Central memory CD8-positive, alpha-beta T cell (primary cell): Measurements from ENCODE around the gene CTCFL.
A peak's percentile ranks its signal among the peaks of the same experiment; 100 is the strongest.

Experiments
- ATAC-seq: fragments of 150-1000 bp; cut with Tn5 transposase; replicated peaks from 2 replicates; pipeline ENCODE4 v1.10.0; 2022; ENCODE audit warnings: mild to moderate bottlenecking, moderate FRiP score, moderate number of reproducible peaks; ENCODE audit not compliant: poor library complexity, severe bottlenecking; ENCODE audit errors: extremely low read depth
- DNase-seq, 2 donors: peaks; one replicate each; pipeline ENCODE4 v3.0.0; 2021; ENCODE audit warnings: low spot score in 2 of 2
- H3K27ac Mint-ChIP-seq: one replicate; pipeline ENCODE4 v1.8.0; 2022; ENCODE audit warnings: low read depth, mild to moderate bottlenecking, moderate library complexity, mixed read lengths
- H3K27me3 Mint-ChIP-seq: one replicate; pipeline ENCODE4 v1.8.0; 2022; ENCODE audit warnings: mixed read lengths
- H3K36me3 Mint-ChIP-seq: one replicate; pipeline ENCODE4 v1.8.0; 2022; ENCODE audit warnings: mild to moderate bottlenecking, moderate library complexity, mixed read lengths; ENCODE audit not compliant: insufficient read depth
- H3K4me1 Mint-ChIP-seq: one replicate; pipeline ENCODE4 v1.8.0; 2022; ENCODE audit warnings: mixed read lengths
- H3K4me3 Mint-ChIP-seq: one replicate; pipeline ENCODE4 v1.8.0; 2022; ENCODE audit warnings: mild to moderate bottlenecking, moderate library complexity, mixed read lengths
- H3K9me3 Mint-ChIP-seq: one replicate; pipeline ENCODE4 v1.8.0; 2022; ENCODE audit warnings: mixed read lengths

The CTCFL gene

DNA sequence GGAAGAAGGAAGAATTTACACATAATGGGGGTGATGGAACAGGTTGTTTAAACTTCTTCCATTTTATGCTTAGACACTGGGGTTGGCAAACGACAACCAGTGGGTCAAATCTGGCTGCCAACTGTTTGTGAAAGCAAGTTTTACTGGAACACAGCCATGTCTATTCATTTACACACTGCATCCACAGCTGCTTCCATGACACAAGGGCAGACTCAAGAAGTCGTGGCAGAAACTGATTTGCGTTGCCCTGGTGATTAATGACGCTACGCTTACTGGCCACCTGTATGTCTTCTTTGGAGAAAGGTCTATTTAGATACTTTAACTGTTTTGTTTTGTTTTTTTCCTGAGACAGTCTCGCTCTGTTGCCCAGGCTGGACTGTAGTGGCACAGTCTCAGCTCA, 19.0 kb downstream of the CTCFL start:
- ATAC-seq (no peak), DNase-seq (no peak)
- Mint-ChIP-seq H3K36me3 (no peaks in the 10 kb centered on the region), H3K4me3 (no peak overlapping the region), H3K9me3 (no peaks in the 10 kb centered on the region), H3K4me1 (no peaks in the 10 kb centered on the region), H3K27me3 (peaks cover 49% of the 10 kb centered on the region), H3K27ac (no peak overlapping the region)

DNA sequence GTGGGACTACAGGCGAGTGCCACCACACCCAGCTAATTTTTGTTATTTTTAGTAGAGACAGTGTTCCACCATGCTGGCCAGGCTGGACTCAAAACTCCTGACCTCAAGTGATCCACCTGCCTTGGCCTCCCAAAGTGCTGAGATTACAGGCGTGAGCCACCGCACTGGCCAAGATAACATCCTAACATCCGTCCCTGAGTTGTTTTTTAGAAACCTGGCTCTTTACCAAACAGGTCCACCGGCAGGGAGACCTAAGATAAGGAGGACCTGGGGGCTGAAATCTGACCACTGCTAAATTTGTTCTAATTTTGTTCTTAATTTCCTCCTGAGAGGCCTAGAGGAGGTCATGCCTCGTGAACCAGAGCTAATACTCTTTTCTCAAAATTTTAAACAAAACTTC, 20.5 kb downstream of the CTCFL start:
- Mint-ChIP-seq H3K9me3 (no peaks in the 10 kb centered on the region), H3K27me3 (peaks cover 48% of the 10 kb centered on the region), H3K4me3 (no peak overlapping the region), H3K36me3 (no peaks in the 10 kb centered on the region), H3K27ac (no peak overlapping the region), H3K4me1 (no peaks in the 10 kb centered on the region)
- no peak for DNase-seq
- ATAC-seq = no peak

DNA sequence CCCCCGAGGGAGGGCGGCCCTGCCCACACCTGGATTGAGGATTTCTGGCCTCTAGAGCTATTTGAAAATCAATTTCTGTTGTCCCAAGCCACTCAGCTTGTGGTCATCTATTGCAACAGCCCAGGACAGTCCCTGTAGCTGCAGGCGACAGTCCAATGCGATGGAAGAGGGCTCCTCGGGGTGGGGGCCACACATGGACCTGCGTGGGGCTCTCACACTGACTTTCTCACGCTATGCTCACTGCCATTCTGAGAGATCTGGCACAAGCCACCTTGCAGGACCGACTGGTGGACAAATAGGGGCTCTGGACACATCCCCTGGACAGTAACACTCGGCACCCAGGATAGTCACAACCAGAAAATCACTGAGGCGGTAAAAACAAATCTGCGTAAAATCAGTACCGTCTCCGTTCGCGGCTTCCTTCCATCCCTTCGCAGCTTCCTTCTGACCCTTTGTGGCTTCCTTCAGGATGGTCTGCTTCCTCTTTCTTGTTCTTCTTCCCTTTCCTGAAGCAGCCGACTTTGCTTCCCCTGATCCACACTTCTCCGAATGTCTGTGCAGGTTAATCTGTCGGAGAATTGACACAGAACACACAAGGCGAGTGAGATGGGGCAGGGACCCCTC, 21.8 kb downstream of the CTCFL start:
- Mint-ChIP-seq H3K27me3 (peaks cover 43% of the 10 kb centered on the region), H3K9me3 (no peaks in the 10 kb centered on the region), H3K27ac (no peak overlapping the region), H3K4me1 (peaks cover 5% of the 10 kb centered on the region), H3K36me3 (no peaks in the 10 kb centered on the region), H3K4me3 (no peak overlapping the region)
- no peak for DNase-seq
- no peak for ATAC-seq

DNA sequence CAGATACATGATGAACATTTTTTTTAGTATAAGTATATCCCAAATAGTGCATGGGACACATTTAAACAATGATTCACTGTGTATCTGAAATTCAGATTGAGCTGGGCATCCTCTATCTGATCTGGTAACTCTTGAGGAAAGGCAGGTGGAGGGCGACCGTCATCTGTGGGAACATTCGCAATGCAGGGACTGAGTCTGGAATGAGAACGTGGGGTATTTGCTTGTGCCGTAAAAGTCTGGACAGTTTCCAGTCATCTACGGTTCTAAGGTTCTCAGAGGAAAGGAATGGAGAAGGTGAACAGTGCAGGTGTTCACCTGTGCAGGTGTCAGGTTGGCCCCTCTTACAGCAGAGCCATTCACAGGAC, 22.6 kb downstream of the CTCFL start:
- peaks cover 49% of the 10 kb centered on the region for H3K27me3 Mint-ChIP-seq
- H3K9me3 Mint-ChIP-seq = no peaks in the 10 kb centered on the region
- no peaks in the 10 kb centered on the region for H3K36me3 Mint-ChIP-seq
- no peak for ATAC-seq
- H3K4me3 Mint-ChIP-seq = no peak overlapping the region
- no peak for DNase-seq
- H3K4me1 Mint-ChIP-seq = peaks cover 5% of the 10 kb centered on the region
- no peak overlapping the region for H3K27ac Mint-ChIP-seq

DNA sequence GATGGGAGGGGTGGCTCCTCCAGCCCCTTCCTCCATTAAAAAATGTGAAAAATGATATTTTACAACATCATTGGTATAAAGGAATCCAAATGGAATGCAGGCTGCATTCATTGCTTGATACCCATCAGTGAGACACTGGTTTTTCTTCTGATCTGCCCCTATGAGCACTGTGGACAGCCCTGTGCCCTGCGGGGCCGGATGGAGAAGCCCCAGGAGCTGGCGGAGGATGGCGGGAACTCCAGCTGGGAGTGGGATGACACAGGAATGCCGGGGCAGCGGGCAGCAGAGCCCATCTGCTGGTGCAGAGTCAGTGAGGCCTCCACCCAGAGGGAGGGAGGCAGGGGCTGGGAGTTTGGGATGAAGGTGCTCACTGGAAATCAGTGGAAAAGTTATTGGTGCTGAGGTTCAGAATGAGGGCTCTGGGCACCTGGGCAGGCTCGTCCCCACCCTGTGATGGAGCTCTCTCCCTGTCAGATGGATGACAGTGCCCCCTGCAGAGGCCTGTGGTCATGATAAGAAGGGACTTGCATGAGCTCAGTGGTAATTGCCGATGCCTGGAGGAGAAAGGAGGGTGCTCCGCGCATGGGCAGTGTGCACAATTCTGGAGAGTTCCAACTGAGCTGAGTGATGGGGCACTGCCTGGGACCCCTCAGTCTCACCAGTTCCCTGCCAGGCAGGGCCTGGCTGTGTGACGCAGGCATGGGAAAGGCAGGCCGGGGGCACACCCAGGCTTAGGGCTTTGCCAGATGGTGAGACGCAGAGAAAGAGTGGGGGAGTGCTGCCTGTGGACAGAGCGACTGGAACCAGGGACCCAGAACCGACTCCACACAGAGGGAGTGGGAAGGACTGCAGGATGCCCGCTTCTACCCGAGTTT, 23.2 kb downstream of the CTCFL start:
- Mint-ChIP-seq H3K36me3 (no peaks in the 10 kb centered on the region), H3K4me3 (no peak overlapping the region), H3K27me3 (peaks cover 55% of the 10 kb centered on the region), H3K9me3 (no peaks in the 10 kb centered on the region), H3K4me1 (peaks cover 5% of the 10 kb centered on the region), H3K27ac (no peak overlapping the region)
- ATAC-seq (no peak), DNase-seq (no peak)

DNA sequence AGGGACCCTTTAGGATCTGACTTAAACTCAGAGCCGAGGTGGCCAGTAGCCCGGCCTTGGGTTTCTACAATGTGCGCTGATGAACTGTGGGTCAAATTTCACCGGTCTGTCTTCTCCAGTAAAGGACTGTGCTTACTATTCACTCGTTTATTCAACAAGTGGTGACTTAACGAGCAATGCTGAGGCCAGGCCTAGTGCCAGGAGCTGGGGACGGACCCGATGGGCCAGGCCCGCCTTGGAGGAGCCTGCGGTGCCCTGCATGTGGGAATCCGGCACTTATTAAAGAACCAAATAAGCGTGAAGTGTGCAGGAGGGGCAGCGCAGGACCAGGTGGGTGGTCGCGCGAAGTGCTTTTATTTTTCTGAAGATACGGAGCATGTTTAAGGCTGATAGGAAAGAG, 24.0 kb downstream of the CTCFL start:
- DNase-seq = no peak
- peaks cover 5% of the 10 kb centered on the region for H3K4me1 Mint-ChIP-seq
- ATAC-seq = no peak
- peaks cover 62% of the 10 kb centered on the region for H3K27me3 Mint-ChIP-seq
- H3K27ac Mint-ChIP-seq = no peak overlapping the region
- H3K4me3 Mint-ChIP-seq = no peak overlapping the region
- H3K9me3 Mint-ChIP-seq = no peaks in the 10 kb centered on the region
- no peaks in the 10 kb centered on the region for H3K36me3 Mint-ChIP-seq

DNA sequence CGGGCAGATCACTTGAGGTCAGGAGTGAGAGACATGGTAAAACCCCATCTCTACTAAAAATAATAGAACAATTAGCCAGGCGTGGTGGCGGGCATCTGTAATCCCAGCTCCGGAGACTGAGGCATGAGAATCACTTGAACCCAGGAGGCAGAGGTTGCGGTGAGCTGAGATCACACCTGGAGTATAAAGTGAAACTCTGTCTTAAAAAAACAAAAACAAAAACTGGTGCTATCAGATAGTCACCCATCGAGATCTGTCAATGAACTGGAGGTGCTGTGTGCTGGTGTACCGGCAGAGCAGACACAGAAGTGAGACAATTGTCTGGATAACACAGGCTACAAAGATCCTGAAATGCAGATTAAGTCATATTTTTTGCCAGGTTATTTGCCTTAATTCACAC, 24.7 kb downstream of the CTCFL start:
- Mint-ChIP-seq H3K9me3 (no peaks in the 10 kb centered on the region), H3K27me3 (peaks cover 66% of the 10 kb centered on the region), H3K4me1 (peaks cover 6% of the 10 kb centered on the region), H3K4me3 (no peak overlapping the region), H3K27ac (no peak overlapping the region), H3K36me3 (no peaks in the 10 kb centered on the region)
- DNase-seq (no peak), ATAC-seq (no peak)

DNA sequence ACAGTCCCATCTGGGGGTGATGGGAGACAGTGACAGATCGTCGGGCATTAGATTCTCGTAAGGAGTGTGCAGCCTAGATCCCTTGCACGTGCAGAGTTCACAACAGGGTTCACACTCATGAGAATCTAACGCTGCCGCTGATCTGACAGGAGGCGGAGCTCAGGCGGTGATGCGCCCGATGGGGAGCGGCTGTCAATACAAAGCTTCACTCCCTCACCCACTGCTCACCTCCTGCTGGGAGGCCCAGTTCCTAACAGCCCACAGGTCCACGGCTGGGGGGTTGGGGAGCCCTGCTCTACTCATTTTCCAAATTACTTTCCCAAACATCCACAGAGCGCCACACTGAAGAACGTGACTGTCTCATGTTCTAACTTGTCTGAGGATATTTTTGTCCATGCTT, 25.3 kb downstream of the CTCFL start:
- H3K27me3 Mint-ChIP-seq = peaks cover 66% of the 10 kb centered on the region
- ATAC-seq (no peak), DNase-seq (no peak)
- no peaks in the 10 kb centered on the region for H3K9me3 Mint-ChIP-seq
- H3K36me3 Mint-ChIP-seq = peaks cover 2% of the 10 kb centered on the region
- H3K27ac Mint-ChIP-seq = no peak overlapping the region
- H3K4me1 Mint-ChIP-seq = peaks cover 10% of the 10 kb centered on the region
- no peak overlapping the region for H3K4me3 Mint-ChIP-seq

DNA sequence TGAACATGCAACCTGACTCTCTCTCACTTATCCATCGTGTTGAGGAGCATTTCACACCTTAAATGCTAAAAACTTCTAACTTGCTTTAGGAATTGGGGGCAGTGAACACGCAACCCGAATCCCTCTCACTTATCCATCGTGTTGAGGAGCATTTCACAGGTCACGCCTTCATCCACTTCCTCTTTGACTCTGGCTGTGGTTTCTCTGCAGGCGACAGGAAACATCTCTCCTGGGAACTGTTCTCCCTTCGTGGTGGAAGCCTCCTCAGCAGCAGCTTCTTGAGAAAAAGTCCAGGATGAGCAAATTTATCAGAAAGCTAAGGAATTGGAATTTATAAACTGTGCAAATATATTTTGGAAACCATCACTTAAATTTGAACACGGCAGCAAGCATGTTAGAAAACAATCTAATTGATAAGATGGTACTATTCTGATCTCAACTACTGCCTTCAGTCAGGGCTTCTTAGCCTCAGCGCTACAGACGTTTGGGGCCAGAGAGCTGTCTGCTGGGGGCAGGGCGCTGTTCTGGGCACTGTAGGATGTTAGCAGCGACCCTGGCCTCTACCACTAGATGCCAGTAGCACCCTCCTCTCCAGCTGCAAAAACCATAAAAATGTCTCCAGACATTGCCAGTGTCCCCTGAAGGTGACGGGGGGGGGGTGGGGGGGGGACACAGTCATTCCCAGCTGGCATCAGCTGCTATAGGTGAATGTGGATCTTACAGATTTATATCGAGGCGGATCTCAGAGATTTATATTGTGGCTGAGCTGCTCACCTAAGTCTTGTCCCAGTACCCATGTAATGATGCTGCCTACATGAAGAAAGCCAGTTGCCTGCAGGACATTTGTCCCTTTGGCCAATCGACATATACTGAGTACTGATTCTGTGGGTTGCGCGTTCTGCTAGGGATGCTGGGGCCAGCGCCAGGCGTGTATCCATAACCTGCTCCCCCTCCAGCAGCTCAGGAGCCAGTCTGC, 26.2 kb downstream of the CTCFL start:
- Mint-ChIP-seq H3K9me3 (no peaks in the 10 kb centered on the region), H3K27ac (no peak overlapping the region), H3K36me3 (peaks cover 2% of the 10 kb centered on the region), H3K27me3 (peaks cover 64% of the 10 kb centered on the region), H3K4me1 (peaks cover 10% of the 10 kb centered on the region), H3K4me3 (no peak overlapping the region)
- ATAC-seq (peak; percentile 71), DNase-seq (no peak)

DNA sequence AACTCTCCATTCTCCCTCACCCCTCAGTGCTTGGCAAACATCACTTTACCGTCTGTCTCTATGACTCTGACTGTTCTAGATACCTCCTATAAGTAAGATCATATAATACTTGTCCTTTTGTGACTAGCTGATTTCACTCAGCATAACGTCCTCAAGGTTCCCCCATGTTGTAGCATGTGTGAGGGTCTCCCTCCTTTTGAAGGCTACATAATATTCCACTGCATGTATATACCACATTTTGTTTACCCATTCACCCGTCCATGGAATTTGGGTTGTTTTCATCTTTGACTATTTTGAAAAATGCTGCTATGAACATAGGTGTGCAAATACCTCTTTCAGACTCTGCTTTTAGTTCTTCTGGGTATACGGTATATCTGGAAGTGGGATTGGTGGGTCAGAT, 28.3 kb downstream of the CTCFL start:
- peaks cover 43% of the 10 kb centered on the region for H3K27me3 Mint-ChIP-seq
- H3K9me3 Mint-ChIP-seq = no peaks in the 10 kb centered on the region
- H3K27ac Mint-ChIP-seq = no peak overlapping the region
- DNase-seq (no peak), ATAC-seq (no peak)
- peaks cover 10% of the 10 kb centered on the region for H3K4me1 Mint-ChIP-seq
- H3K36me3 Mint-ChIP-seq = peaks cover 2% of the 10 kb centered on the region
- H3K4me3 Mint-ChIP-seq = no peak overlapping the region

DNA sequence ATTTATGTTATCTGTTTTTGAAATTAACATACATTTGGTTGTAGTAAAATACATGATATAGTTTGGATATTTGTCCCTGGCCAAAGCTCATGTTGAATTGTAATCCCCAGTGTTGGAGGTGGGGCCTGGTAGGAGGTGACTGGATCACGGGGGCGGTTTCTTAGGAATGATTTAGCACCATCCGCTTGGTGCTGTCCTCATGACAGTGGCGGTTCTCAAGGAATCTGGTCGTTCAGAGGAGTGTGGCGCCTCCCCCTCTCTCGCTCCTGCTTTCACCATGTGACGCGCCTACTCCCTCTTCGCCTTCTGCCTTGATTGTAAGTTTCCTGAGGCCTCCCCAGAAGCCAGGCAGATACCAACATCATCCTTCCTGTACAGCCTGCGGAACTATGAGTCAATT, 29.0 kb downstream of the CTCFL start:
- H3K36me3 Mint-ChIP-seq = peaks cover 4% of the 10 kb centered on the region
- H3K4me3 Mint-ChIP-seq = no peak overlapping the region
- H3K27ac Mint-ChIP-seq = no peak overlapping the region
- H3K9me3 Mint-ChIP-seq = no peaks in the 10 kb centered on the region
- peaks cover 37% of the 10 kb centered on the region for H3K27me3 Mint-ChIP-seq
- H3K4me1 Mint-ChIP-seq = peaks cover 10% of the 10 kb centered on the region
- DNase-seq = no peak
- no peak for ATAC-seq

DNA sequence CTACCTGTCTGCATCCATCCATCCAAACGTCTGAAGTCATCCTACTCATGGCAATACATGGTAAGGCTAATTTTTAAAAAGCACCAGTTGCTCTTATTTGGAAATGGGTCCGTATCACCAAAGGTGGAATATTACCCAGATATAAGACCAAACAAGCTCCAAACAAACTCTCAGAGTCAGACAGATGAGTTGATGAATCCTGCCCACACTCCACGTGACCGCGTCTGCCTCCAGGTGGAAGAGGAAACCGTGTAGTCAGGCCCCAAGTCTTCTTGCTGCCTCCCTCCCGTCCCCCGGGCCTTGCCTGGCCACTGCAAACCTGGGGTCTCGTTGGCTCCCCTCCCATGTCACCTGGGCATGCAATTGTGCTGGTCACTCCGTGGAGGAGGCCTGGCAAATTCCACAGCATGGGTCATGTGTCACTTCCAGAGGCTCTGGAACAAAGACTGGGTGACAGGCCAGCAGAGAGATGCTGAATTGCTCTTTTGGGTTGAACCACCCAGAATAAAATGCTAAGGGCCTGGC, 31.8 kb downstream of the CTCFL start:
- peaks cover 5% of the 10 kb centered on the region for H3K4me1 Mint-ChIP-seq
- DNase-seq (no peak), ATAC-seq (no peak)
- H3K36me3 Mint-ChIP-seq = peaks cover 4% of the 10 kb centered on the region
- peaks cover 23% of the 10 kb centered on the region for H3K27me3 Mint-ChIP-seq
- no peak overlapping the region for H3K4me3 Mint-ChIP-seq
- no peak overlapping the region for H3K27ac Mint-ChIP-seq
- H3K9me3 Mint-ChIP-seq = no peaks in the 10 kb centered on the region
